ENCODE measurements around the gene CHCHD6.

CHCHD6 gene

GRCh38 chr3:126937533-126937932, 233.5 kb downstream of the CHCHD6 start:
- H3K79me2 ChIP-seq (ENCODE audit: insufficient read depth, low read length) = no peaks in the 10 kb centered on the region
- no peak overlapping the region for H2AFZ ChIP-seq (ENCODE audit: low read depth, low read length)
- no peak overlapping the region for H3K9ac ChIP-seq (ENCODE audit: low read depth, low read length)
- TF ChIP-seq EZH2 (IDR thresholded peaks at IDR 0.05; ENCODE audit: borderline replicate concordance, low read depth, low read length, severe bottlenecking) (no peak), CTCF (IDR thresholded peaks at IDR 0.05; ENCODE audit: borderline replicate concordance, extremely low read depth, low read length, poor library complexity, severe bottlenecking) (no peak)
- H3K27me3 ChIP-seq (ENCODE audit: insufficient read depth, low read length, poor library complexity) = no peaks in the 10 kb centered on the region
- no peak overlapping the region for H3K4me3 ChIP-seq (ENCODE audit: low read depth in 1 of 2, low read length in 2 of 2)
- ATAC-seq (ENCODE audit: insufficient read depth, low read depth) (no peak), DNase-seq (no peak)
- peaks cover 3% of the 10 kb centered on the region; the same call in 1 of the 2 replicates for H3K36me3 ChIP-seq (ENCODE audit: insufficient read depth, low read length)
- no peak overlapping the region for H3K27ac ChIP-seq (ENCODE audit: low read length)
- H4K20me1 ChIP-seq (ENCODE audit: insufficient read depth, low read length) = peaks cover 7% of the 10 kb centered on the region; the same call in 1 of the 2 replicates
- no peak overlapping the region for H3K4me2 ChIP-seq (ENCODE audit: insufficient read depth, low read length)
- no peaks in the 10 kb centered on the region for H3K4me1 ChIP-seq (ENCODE audit: insufficient read depth, low read length)
- H3K9me3 ChIP-seq (ENCODE audit: insufficient read depth, low read length, severe bottlenecking) = no peaks in the 10 kb centered on the region

- Histone ChIP-seq H3K79me2 (ENCODE audit: insufficient read depth, low read length) (no peaks in the 10 kb centered on the region), H3K27me3 (ENCODE audit: insufficient read depth, low read length, poor library complexity) (no peaks in the 10 kb centered on the region), H3K4me3 (ENCODE audit: low read depth in 1 of 2, low read length in 2 of 2) (no peak overlapping the region), H3K9ac (ENCODE audit: low read depth, low read length) (no peak overlapping the region), H3K36me3 (ENCODE audit: insufficient read depth, low read length) (peaks cover 3% of the 10 kb centered on the region; the same call in 1 of the 2 replicates), H3K4me1 (ENCODE audit: insufficient read depth, low read length) (no peaks in the 10 kb centered on the region), H3K9me3 (ENCODE audit: insufficient read depth, low read length, severe bottlenecking) (no peaks in the 10 kb centered on the region), H3K27ac (ENCODE audit: low read length) (no peak overlapping the region), H4K20me1 (ENCODE audit: insufficient read depth, low read length) (peaks cover 5% of the 10 kb centered on the region; the same call in 1 of the 2 replicates), H3K4me2 (ENCODE audit: insufficient read depth, low read length) (no peak overlapping the region), H2AFZ (ENCODE audit: low read depth, low read length) (no peak overlapping the region)
- ATAC-seq (ENCODE audit: insufficient read depth, low read depth) (no peak), DNase-seq (no peak)
- no peak for TF ChIP-seq CTCF (IDR thresholded peaks at IDR 0.05; ENCODE audit: borderline replicate concordance, extremely low read depth, low read length, poor library complexity, severe bottlenecking)
- no peak for TF ChIP-seq EZH2 (IDR thresholded peaks at IDR 0.05; ENCODE audit: borderline replicate concordance, low read depth, low read length, severe bottlenecking)
Measured at GRCh38 chr3:126937973-126938372, 233.9 kb downstream of the CHCHD6 start.

GRCh38 chr3:126938520-126939337, 234.7 kb downstream of the CHCHD6 start:
- Histone ChIP-seq H2AFZ (ENCODE audit: low read depth, low read length) (no peak overlapping the region), H3K27ac (ENCODE audit: low read length) (no peak overlapping the region), H3K4me3 (ENCODE audit: low read depth in 1 of 2, low read length in 2 of 2) (no peak overlapping the region), H3K9ac (ENCODE audit: low read depth, low read length) (no peak overlapping the region), H3K36me3 (ENCODE audit: insufficient read depth, low read length) (peaks cover 3% of the 10 kb centered on the region; the same call in 1 of the 2 replicates), H3K9me3 (ENCODE audit: insufficient read depth, low read length, severe bottlenecking) (no peaks in the 10 kb centered on the region), H3K4me1 (ENCODE audit: insufficient read depth, low read length) (no peaks in the 10 kb centered on the region), H3K27me3 (ENCODE audit: insufficient read depth, low read length, poor library complexity) (no peaks in the 10 kb centered on the region), H3K4me2 (ENCODE audit: insufficient read depth, low read length) (no peak overlapping the region), H4K20me1 (ENCODE audit: insufficient read depth, low read length) (peaks cover 5% of the 10 kb centered on the region; the same call in 1 of the 2 replicates), H3K79me2 (ENCODE audit: insufficient read depth, low read length) (no peaks in the 10 kb centered on the region)
- no peak for DNase-seq
- no peak for ATAC-seq (ENCODE audit: insufficient read depth, low read depth)
- TF ChIP-seq CTCF (IDR thresholded peaks at IDR 0.05; ENCODE audit: borderline replicate concordance, extremely low read depth, low read length, poor library complexity, severe bottlenecking) = no peak
- no peak for TF ChIP-seq EZH2 (IDR thresholded peaks at IDR 0.05; ENCODE audit: borderline replicate concordance, low read depth, low read length, severe bottlenecking)

All from DND-41 (cell line).